ENCODE measurements around the gene CGB3. TPM values are rescaled to one million over a fixed set of nuclear protein-coding genes. Genes with fewer than 3 reads are reported as not detected.
"Not testable (repeated sequence)": the region's sequence is repeated elsewhere in the genome, so short reads cannot be mapped to it uniquely, and the experiment has no call there.

CGB3 gene
- not detected in 2 replicates for total RNA-seq
- long read RNA-seq = 0 reads

DNA sequence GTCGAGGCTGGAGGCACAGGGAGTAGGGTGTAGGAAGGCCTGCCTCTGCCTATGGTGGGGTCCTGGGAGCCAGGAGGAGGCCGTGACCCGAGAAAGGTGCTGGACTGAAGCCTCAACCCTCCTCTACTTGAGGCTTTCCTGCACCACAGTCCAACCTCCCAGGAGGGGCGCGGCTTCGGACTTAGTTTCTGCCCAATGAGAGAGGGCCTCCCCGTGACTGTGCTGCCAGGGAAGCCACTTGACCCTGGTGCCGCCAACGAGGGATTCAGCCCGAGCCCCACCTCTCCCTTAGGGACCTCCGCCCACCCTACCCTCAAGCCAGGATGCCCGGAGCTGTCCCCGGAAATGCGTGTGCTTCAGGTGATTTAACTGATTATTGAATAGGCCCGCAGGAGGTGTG, at the start of gene CGB3:
Gene CGB3 (minus strand): TSS at position 101 of the 400 bp plus-strand sequence. CDS start 362 bp downstream, outside the sequence.
- not testable (repeated sequence) for DNase-seq (ENCODE audit: low spot score, unreplicated experiment); H3K4me3 Mint-ChIP-seq (ENCODE audit: low read depth); H3K36me3 Mint-ChIP-seq (ENCODE audit: insufficient read depth); H3K27ac Mint-ChIP-seq; H3K9me3 Mint-ChIP-seq (ENCODE audit: low read depth); H3K4me1 Mint-ChIP-seq (ENCODE audit: low read depth)
- peaks cover 35% of the 10 kb centered on the region for H3K27me3 Mint-ChIP-seq

DNA sequence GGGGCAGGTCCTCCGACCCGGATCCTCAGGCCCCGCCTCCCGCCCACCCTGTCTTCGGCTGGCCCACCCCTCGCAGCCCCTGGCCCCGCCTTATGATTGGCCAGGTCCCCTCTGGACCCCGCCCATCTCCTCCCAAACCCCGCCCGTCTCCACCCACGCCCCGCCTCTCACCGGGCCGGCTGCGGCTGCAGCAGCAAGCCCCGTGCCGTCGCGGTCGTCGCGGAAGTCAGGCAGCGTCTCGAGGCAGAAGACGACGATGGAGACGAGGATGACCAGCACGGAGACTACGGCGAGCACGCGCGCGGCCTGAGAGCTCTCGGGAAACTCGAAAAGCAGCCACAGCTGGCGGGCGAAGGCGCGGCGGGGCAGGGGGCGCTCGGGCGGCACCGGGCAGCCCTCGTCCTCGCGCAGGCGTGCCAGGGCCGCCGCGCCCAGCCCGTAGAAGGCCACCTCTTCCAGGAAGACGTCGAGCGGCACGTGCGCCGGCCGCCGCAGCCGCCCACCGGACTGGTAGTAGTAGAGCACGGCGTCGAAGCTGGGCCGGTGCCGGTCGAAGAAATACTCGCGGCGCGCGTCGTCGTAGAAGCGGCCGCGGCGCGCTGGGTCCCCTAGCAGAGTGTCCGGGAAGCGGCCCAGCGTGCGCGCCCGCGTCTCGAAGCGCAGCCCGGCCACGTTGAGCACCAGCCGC, 47.9 kb upstream of the CGB3 start:
- no peak for DNase-seq (ENCODE audit: low spot score, unreplicated experiment)
- Mint-ChIP-seq H3K4me1 (ENCODE audit: low read depth) (no peaks in the 10 kb centered on the region), H3K27me3 (peaks cover 71% of the 10 kb centered on the region), H3K4me3 (ENCODE audit: low read depth) (no peak overlapping the region), H3K9me3 (ENCODE audit: low read depth) (peaks cover 8% of the 10 kb centered on the region), H3K27ac (no peak overlapping the region), H3K36me3 (ENCODE audit: insufficient read depth) (no peaks in the 10 kb centered on the region)
- TF ChIP-seq, protein P1, sequence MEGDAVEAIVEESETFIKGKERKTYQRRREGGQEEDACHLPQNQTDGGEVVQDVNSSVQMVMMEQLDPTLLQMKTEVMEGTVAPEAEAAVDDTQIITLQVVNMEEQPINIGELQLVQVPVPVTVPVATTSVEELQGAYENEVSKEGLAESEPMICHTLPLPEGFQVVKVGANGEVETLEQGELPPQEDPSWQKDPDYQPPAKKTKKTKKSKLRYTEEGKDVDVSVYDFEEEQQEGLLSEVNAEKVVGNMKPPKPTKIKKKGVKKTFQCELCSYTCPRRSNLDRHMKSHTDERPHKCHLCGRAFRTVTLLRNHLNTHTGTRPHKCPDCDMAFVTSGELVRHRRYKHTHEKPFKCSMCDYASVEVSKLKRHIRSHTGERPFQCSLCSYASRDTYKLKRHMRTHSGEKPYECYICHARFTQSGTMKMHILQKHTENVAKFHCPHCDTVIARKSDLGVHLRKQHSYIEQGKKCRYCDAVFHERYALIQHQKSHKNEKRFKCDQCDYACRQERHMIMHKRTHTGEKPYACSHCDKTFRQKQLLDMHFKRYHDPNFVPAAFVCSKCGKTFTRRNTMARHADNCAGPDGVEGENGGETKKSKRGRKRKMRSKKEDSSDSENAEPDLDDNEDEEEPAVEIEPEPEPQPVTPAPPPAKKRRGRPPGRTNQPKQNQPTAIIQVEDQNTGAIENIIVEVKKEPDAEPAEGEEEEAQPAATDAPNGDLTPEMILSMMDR (IDR thresholded peaks at IDR 0.05; ENCODE audit: unreplicated experiment) = no peak

- TF ChIP-seq, protein P1 (IDR thresholded peaks at IDR 0.05; ENCODE audit: unreplicated experiment) = no peak
- Mint-ChIP-seq H3K27me3 (peaks cover 82% of the 10 kb centered on the region), H3K36me3 (ENCODE audit: insufficient read depth) (no peaks in the 10 kb centered on the region), H3K27ac (no peak overlapping the region), H3K4me1 (ENCODE audit: low read depth) (peaks cover 3% of the 10 kb centered on the region), H3K9me3 (ENCODE audit: low read depth) (peaks cover 8% of the 10 kb centered on the region), H3K4me3 (ENCODE audit: low read depth) (no peak overlapping the region)
- no peak for DNase-seq (ENCODE audit: low spot score, unreplicated experiment)
These were observed 46.3 kb upstream of the CGB3 start for GRCh38 chr19:49070416-49070815.

- TF ChIP-seq, protein P1 (IDR thresholded peaks at IDR 0.05; ENCODE audit: unreplicated experiment) = no peak
- Mint-ChIP-seq H3K27ac (no peak overlapping the region), H3K9me3 (ENCODE audit: low read depth) (peaks cover 8% of the 10 kb centered on the region), H3K36me3 (ENCODE audit: insufficient read depth) (no peaks in the 10 kb centered on the region), H3K27me3 (peaks cover 75% of the 10 kb centered on the region), H3K4me1 (ENCODE audit: low read depth) (peaks cover 4% of the 10 kb centered on the region), H3K4me3 (ENCODE audit: low read depth) (no peak overlapping the region)
- no peak for DNase-seq (ENCODE audit: low spot score, unreplicated experiment)
These were observed 44.9 kb upstream of the CGB3 start for GRCh38 chr19:49069026-49069425.

GRCh38 chr19:49067554-49067953, 43.4 kb upstream of the CGB3 start:
- H3K9me3 Mint-ChIP-seq (ENCODE audit: low read depth) = peaks cover 8% of the 10 kb centered on the region
- peaks cover 68% of the 10 kb centered on the region for H3K27me3 Mint-ChIP-seq
- no peak overlapping the region for H3K4me3 Mint-ChIP-seq (ENCODE audit: low read depth)

More at GRCh38 chr19:49067554-49067953, 43.4 kb upstream of the CGB3 start:
- no peaks in the 10 kb centered on the region for H3K36me3 Mint-ChIP-seq (ENCODE audit: insufficient read depth)
- no peak overlapping the region for H3K27ac Mint-ChIP-seq
- TF ChIP-seq, protein P1 (IDR thresholded peaks at IDR 0.05; ENCODE audit: unreplicated experiment) = no peak
- no peak for DNase-seq (ENCODE audit: low spot score, unreplicated experiment)
- H3K4me1 Mint-ChIP-seq (ENCODE audit: low read depth) = peaks cover 4% of the 10 kb centered on the region
